Osteocyte (in vitro differentiated cells): Measurements from ENCODE around the gene CNTNAP1. TPM values are rescaled to one million over a fixed set of nuclear protein-coding genes. Genes with fewer than 3 reads are reported as not detected.

Experiments used
- DNase-seq: peaks from one replicate; pipeline ENCODE4 v3.0.0; 2021; ENCODE audit warnings: mixed read lengths; ENCODE audit not compliant: unreplicated experiment; ENCODE audit errors: extremely low spot score
- H3K27ac Mint-ChIP-seq: one replicate; pipeline ENCODE4 v1.8.0; 2021; ENCODE audit warnings: mild to moderate bottlenecking, mixed read lengths; ENCODE audit not compliant: unreplicated experiment
- H3K27me3 Mint-ChIP-seq: one replicate; pipeline ENCODE4 v1.8.0; 2021; ENCODE audit warnings: mixed read lengths; ENCODE audit not compliant: unreplicated experiment
- H3K36me3 Mint-ChIP-seq: one replicate; pipeline ENCODE4 v1.8.0; 2021; ENCODE audit warnings: mixed read lengths; ENCODE audit not compliant: unreplicated experiment
- H3K4me1 Mint-ChIP-seq: one replicate; pipeline ENCODE4 v1.8.0; 2021; ENCODE audit warnings: mixed read lengths; ENCODE audit not compliant: unreplicated experiment
- H3K4me3 Mint-ChIP-seq: one replicate; pipeline ENCODE4 v1.8.0; 2021; ENCODE audit warnings: mild to moderate bottlenecking, moderate library complexity, mixed read lengths; ENCODE audit not compliant: unreplicated experiment
- H3K9me3 Mint-ChIP-seq: one replicate; pipeline ENCODE4 v1.8.0; 2021; ENCODE audit warnings: mixed read lengths; ENCODE audit not compliant: unreplicated experiment
- CTCF ChIP-seq: fragments of 200-600 bp; sonication (generic); IDR thresholded peaks from 2 replicates; pipeline ENCODE4 v1.5.0; 2021; ENCODE audit warnings: antibody characterized with exemption, mild to moderate bottlenecking, moderate library complexity
- total RNA-seq: library from RNA; stranded (reverse); gene quantifications from 2 replicates; pipeline ENCODE4 v1.2.1, GENCODE V29; 2021

Gene CNTNAP1
- total RNA-seq, 1 donor from 2014 or later, result 35.8 TPM

DNA sequence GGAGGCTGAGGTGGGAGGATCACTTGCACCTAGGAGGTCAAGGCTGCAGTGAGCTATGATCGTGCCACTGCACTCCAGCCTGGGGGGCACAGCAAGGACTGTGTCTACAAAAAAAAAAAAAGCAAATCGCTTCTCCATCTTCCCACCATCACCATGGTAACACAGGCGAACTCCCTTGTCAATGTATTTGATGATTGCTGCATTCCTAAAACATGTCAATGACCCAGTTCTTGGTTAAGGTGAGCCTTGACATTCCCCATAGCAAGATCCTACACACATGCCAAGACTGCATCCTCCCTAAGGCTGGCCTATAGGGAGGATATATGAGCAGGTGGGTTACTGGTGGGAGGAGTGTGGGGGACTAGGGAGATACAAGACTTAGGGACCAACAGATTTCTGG, 12.2 kb downstream of the CNTNAP1 start:
- Mint-ChIP-seq H3K4me1 (no peaks in the 10 kb centered on the region), H3K27ac (no peak overlapping the region), H3K27me3 (no peaks in the 10 kb centered on the region), H3K9me3 (no peaks in the 10 kb centered on the region), H3K36me3 (peaks cover 21% of the 10 kb centered on the region), H3K4me3 (no peak overlapping the region)
- TF ChIP-seq CTCF, result no peak
- no peak for DNase-seq

GRCh38 chr17:42695500-42695899, 13.2 kb downstream of the CNTNAP1 start:
- no peaks in the 10 kb centered on the region for H3K9me3 Mint-ChIP-seq
- H3K36me3 Mint-ChIP-seq, result peaks cover 20% of the 10 kb centered on the region
- H3K27me3 Mint-ChIP-seq, result no peaks in the 10 kb centered on the region
- no peak overlapping the region for H3K4me3 Mint-ChIP-seq
- TF ChIP-seq CTCF, result no peak
- no peak overlapping the region for H3K27ac Mint-ChIP-seq
- no peak for DNase-seq
- H3K4me1 Mint-ChIP-seq, result no peaks in the 10 kb centered on the region

DNA sequence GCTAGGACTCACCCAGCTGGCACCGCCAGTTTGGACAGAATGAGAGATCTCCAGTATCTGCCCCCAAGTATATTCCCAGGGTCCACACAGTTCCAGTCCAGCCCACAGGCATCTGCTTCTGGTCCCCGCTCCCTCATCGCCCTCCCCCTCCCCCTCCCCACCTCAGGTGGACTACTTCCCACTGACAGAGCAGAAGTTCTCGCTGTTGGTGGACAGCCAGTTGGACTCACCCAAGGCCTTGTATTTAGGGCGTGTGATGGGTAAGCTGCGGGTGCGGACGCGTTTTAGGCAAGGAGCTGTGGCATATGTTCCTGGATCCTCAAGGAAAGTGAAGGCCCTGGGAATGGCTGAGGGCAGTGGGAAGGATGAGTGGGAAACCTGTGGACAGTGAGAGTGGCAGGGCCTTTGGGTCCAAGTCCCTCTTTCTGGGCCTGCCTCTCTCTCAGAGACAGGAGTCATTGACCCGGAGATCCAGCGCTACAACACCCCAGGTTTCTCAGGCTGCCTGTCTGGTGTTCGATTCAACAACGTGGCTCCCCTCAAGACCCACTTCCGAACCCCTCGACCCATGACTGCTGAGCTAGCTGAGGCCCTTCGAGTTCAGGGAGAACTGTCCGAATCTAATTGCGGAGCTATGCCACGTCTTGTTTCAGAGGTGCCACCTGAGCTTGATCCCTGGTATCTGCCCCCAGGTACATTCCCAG, 14.9 kb downstream of the CNTNAP1 start:
- no peak for DNase-seq
- Mint-ChIP-seq H3K4me3 (no peak overlapping the region), H3K27me3 (no peaks in the 10 kb centered on the region), H3K4me1 (no peaks in the 10 kb centered on the region), H3K9me3 (no peaks in the 10 kb centered on the region), H3K36me3 (peaks cover 18% of the 10 kb centered on the region), H3K27ac (no peak overlapping the region)
- TF ChIP-seq CTCF, result no peak

DNA sequence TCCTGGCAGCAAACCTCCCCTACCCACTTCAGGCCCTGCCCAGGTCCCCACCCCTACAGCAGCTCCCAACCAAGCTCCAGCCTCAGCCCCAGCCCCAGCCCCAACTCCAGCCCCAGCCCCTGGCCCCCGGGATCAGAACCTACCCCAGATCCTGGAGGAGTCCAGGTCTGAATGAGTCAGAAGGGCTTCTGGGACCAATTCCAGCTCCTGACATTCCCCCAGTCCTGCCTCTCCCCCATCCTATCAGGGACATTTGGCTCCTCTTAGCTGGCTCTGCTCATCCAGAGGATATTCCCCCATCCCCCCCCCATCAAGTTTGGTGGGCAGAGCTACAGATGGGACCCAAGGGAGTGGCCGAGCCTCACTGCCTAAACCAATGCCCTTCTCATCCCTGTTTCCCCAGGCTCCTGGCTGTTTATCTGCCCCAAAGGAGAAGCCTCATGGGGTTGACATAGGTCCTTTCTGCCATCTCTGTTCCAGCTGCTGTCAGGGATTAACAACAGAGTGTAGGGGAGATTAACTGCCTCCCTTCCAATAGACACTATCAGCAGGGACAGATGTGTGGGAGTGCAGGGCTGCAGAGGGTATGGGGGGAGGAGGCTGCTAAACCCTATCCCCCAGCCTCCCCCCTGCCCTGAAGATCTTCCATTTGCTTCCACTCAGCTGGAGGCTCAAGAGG, 16.5 kb downstream of the CNTNAP1 start:
- DNase-seq, result no peak

More for the DNA sequence above, 16.5 kb downstream of the CNTNAP1 start:
- no peaks in the 10 kb centered on the region for H3K4me1 Mint-ChIP-seq
- no peaks in the 10 kb centered on the region for H3K9me3 Mint-ChIP-seq
- no peak for TF ChIP-seq CTCF
- peaks cover 29% of the 10 kb centered on the region for H3K36me3 Mint-ChIP-seq
- H3K4me3 Mint-ChIP-seq, result no peak overlapping the region
- no peak overlapping the region for H3K27ac Mint-ChIP-seq
- H3K27me3 Mint-ChIP-seq, result no peaks in the 10 kb centered on the region
